ENCODE results near the gene ZNF502.

ZNF502 gene

DNA sequence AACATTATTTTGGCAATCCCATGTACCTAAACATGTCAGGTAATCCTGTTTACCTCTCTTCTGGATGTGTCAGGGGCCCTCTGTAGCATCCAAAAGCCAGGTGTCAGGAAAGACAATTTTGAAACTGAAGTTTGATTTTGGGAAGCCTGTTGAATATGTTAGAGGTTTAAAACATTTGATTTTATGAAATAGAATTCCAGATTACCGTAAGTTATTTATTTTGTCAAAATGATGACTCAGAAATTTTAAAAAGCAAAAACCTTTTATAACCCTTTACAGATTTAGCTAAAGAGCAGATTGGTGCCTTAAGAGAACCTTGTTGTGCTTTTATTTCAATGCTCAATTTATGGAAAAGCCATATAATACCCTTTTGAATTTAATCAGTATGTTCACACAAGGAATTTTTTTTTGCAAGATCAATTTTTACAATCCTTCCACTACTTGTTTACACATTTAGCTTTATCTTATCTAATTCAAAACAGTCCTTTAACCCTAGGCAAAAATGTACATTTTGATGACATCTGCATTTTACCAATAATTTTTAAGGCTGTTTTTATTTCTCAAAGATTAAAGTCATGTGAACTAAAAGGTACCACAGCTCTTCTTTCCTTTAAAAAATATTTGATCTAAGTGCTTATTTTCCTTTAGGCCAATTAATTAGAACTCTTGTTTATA, 59.1 kb downstream of the ZNF502 start:
- DNase-seq = no peak

DNA sequence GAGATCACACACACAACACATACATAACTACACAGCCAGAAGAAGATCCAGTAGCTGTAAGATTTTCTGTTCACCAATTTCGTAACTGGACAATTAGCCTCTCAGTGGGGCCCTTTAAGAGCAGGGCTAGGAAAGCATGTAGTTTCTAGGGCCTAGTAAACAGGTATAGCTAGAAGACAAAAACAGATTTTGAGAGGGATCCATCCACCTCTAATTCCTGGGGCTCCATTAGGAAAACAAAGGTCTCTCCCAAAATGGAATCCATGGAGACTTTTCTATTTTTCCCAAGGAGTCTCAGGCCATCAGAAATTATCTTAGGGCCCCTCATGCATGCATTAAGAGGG, 59.6 kb downstream of the ZNF502 start:
- DNase-seq = no peak

All from CD4-positive, alpha-beta T cell treated with Interleukin-17A for 1 hour (primary cell).